ENCODE results near the gene TULP4. TPM values are rescaled to one million over a fixed set of nuclear protein-coding genes. Genes with fewer than 3 reads are reported as not detected.

The TULP4 gene, protein sequence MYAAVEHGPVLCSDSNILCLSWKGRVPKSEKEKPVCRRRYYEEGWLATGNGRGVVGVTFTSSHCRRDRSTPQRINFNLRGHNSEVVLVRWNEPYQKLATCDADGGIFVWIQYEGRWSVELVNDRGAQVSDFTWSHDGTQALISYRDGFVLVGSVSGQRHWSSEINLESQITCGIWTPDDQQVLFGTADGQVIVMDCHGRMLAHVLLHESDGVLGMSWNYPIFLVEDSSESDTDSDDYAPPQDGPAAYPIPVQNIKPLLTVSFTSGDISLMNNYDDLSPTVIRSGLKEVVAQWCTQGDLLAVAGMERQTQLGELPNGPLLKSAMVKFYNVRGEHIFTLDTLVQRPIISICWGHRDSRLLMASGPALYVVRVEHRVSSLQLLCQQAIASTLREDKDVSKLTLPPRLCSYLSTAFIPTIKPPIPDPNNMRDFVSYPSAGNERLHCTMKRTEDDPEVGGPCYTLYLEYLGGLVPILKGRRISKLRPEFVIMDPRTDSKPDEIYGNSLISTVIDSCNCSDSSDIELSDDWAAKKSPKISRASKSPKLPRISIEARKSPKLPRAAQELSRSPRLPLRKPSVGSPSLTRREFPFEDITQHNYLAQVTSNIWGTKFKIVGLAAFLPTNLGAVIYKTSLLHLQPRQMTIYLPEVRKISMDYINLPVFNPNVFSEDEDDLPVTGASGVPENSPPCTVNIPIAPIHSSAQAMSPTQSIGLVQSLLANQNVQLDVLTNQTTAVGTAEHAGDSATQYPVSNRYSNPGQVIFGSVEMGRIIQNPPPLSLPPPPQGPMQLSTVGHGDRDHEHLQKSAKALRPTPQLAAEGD (N-terminal part only)
- total RNA-seq (2014; rRNA removed; shearing (Covaris generic)) = 22.6 and 35.4 TPM in 2 replicates

- DNase-seq (ENCODE audit: low spot score) = no peak
These were observed at the start of gene TULP4 for GRCh38 chr6:158312165-158312564. TULP4 (plus strand) TSS chr6:158312465; CDS start chr6:158314017, 1,552 bp downstream.

DNA sequence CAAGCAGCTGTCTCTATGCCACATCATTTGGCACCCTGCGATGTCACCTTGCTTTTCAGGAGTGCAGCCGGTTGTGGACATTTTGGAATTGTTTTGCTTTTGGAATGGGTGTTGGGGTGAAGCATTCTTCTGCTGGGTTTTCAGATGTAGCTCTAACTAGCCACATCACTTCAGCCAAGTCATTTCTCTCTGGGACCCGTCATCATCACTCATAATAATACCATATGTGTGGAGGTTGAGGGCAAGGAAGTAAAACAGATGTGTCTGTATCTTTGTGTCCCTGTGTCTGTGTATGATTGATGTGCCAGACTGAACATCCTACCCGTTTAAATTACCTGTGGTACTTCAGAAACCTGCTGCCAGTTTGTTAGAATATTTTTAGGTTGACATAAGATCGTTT lies 49.5 kb upstream of the TULP4 start:
- no peak for DNase-seq (ENCODE audit: low spot score)

- DNase-seq (ENCODE audit: low spot score) = no peak
These were observed 48.1 kb upstream of the TULP4 start for GRCh38 chr6:158264180-158264579.

DNA sequence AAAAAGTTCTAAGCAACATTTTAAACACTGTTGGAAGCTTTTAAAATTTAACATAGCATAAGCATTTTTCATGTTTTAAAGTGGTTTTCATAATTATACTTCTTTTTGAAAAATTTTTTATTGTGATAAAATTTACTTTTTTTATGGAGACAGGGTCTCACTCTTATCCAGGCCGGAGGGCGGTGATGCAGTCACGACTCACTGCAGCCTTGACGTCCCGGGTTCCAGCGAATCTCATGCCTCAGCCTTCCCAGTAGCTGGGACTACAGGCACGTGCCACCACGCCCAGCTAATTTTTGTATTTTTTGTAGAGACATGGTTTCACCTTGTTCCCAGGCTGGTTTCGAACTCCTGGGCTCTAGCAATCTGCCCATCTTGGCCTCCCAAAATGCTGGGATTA lies 46.1 kb upstream of the TULP4 start:
- DNase-seq (ENCODE audit: low spot score) = no peak

- DNase-seq (ENCODE audit: low spot score) = no peak
These were observed 43.7 kb upstream of the TULP4 start for GRCh38 chr6:158268361-158269147.

DNA sequence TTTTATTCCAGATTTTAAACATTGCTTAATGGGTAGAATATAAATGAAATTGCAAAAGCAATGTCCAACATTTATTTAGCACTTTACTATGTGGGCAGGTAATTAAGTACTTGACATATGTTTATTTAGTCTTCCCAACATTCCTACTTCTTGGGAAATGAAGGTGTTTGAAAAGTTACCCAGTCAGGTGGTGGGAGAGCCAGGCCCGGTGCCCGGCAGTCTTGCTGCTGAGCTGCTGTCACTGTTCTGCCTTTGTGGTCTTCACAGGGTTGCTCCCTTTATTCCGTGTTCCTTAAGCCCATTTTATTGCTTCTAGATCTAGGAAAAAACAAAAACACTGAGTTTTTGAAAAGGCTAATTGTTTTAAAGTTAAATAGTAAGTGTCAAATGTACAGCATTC lies 42.6 kb upstream of the TULP4 start:
- DNase-seq (ENCODE audit: low spot score) = no peak

DNA sequence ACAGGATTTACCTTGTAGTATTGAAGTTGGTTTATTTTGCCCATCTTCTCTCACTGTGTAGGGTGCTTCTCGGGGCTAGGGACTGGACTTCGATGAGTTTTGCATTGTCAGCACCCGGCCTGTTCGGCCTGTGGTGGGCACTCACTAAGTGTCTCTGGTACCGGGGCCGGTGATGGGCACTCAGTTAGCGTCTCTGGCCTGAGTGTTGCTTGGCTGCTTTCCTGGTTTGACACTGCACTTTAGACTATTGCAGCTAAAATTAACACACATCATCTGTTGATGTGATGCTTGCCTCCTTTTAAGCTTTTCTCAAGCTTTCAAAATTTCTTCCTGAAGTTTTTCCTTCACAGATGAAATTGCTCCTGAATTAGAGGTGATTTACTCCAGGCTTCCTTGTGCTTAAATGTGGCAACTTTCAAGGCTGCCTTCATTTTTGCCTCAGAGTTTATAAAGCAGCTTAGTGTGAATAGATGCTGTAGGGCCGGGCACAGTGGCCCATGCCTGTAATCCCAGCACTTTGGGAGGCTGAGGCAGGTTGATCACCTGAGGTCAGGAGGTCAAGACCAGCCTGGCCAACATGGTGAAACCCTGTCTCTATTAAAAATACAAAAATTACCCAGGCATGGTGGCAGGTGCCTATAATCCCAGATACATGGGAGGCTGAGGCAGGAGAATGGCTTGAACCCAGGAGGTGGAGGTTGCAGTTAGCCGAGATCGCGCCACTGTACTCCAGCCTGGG lies 41.7 kb upstream of the TULP4 start:
- no peak for DNase-seq (ENCODE audit: low spot score)

GRCh38 chr6:158272324-158272723 lies 39.9 kb upstream of the TULP4 start:
- DNase-seq (ENCODE audit: low spot score) = no peak

GRCh38 chr6:158278004-158278403 lies 34.3 kb upstream of the TULP4 start:
- DNase-seq (ENCODE audit: low spot score) = no peak

GRCh38 chr6:158279615-158280014 lies 32.6 kb upstream of the TULP4 start:
- no peak for DNase-seq (ENCODE audit: low spot score)

GRCh38 chr6:158283304-158283980 lies 28.8 kb upstream of the TULP4 start:
- no peak for DNase-seq (ENCODE audit: low spot score)

DNA sequence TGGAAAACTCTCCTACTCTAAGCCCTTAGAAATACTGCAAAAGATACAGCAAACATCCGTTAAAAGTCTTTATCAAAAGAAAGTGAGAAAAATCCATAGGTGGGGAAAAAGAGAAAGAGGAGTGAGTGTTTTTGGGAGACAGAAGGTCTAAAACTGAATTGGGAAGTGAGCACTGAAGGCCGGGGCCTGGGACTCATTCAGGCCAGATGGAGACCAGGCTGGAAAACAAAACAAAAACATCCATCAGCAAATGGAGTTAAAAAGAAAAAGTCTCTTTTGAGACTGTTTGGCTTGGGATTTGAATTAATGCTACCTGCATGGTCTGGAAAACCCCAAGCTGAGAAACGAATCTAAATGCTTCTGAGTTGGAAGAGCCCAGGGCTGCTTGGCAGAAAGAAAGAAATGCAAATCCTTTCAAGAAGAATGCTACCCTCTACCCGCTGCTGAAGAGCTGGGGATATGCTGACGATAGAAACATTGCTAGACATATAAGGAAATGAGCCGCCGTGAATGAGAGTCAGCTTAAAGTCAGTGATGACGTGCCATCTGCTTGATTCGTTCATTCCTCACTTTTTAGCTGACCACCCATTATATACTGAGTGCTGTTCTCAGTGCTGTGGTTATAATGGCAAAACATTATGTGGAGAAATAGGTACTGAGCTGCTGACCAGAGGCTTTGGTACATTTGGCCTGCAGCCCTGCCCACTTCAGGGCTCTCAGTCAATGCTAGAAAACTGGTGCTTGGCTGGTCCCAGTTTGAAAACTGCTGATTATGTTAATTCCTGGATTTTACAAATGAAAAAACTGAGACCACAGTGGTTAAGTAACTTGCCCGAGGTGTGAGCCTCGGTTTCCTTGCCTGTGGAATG lies 28.0 kb upstream of the TULP4 start:
- no peak for DNase-seq (ENCODE audit: low spot score)

GRCh38 chr6:158284876-158285655 lies 27.2 kb upstream of the TULP4 start:
- no peak for DNase-seq (ENCODE audit: low spot score)

DNA sequence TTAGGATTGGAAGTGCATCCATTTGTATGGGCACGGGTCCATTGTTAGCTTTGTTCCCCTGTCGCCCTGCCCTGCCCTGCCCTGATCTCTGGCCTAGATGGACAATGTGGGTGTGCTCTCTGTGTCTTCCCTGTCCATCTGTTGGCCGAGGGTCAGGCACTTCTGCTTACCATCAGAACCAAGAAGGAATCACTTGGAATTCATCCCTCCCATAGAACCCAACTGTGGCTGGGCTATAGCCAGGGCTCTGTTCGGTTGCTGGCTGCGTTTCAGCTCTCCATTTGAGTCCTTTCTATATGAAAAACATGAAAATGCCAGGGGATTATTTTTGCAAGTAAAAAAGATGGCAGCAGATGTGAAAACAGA lies 26.6 kb upstream of the TULP4 start:
- no peak for DNase-seq (ENCODE audit: low spot score)

DNA sequence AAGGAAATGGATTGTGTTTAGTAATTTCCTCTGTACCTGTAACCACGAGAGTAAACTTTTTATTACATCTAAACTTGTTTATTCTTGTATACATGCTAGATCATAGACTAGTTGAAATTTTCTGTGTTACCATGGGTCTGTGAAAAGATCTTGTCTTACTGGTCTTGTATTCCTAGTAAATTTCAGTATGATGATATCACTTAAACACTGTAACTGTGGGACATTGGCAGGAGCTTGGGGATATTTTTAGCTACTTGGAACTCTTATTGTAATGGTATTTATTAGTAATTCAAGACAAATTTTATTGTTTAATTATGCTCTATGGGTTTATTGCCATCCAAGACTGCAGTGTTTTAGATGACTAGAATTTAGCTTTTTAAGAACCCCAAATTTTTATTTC lies 25.9 kb upstream of the TULP4 start:
- DNase-seq (ENCODE audit: low spot score) = no peak

DNA sequence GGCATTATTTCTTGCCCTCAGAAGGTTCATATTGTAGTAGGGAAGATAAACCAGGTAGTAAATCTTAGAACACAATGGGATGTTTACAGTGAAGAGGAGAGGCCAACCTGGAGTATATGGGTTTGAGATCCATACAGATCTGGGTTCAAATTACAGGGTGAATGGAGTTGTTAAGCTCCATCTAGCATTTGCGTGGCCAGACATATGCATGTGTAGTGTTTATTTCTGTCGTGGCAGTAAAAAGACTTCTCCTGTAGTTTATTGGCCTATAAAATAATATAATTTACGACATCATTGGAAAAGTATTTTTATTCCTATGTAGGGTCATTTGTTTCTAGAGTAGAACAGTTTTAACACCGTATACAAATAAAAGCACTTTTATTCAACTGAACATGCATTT lies 25.2 kb upstream of the TULP4 start:
- DNase-seq (ENCODE audit: low spot score) = no peak

DNA sequence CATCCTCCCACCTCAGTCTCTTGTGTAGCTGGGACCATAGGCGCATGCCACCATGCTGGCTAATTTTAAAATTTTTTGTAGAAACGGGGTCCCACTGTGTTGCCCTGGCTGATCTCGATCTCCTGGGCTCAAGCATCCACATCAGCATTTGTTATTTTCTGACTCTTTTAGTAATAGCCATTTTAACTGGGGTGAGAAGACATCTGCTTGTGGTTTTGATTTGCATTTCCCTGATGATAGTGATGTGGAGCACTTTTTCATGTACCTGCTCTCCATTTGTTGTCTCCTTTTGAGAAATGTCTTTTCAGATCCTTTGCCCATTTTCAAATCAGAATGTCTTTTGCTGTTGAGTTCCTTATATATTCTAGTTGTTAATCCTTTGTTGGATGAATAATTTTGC lies 22.2 kb upstream of the TULP4 start:
- DNase-seq (ENCODE audit: low spot score) = no peak

- no peak for DNase-seq (ENCODE audit: low spot score)
These were observed 21.6 kb upstream of the TULP4 start for GRCh38 chr6:158290659-158291058.

GRCh38 chr6:158292016-158292415 lies 20.2 kb upstream of the TULP4 start:
- DNase-seq (ENCODE audit: low spot score) = no peak

Data from H4 (cell line).